Activated gamma-delta T cell treated with anti-CD3 and anti-CD28 coated beads, Interleukin-2, amount 50 U/mL, for 16 hours (primary cell): ENCODE measurements around the gene LRP5.
"Not testable (repeated sequence)": the region's sequence is repeated elsewhere in the genome, so short reads cannot be mapped to it uniquely, and the experiment has no call there.

Experiments
- DNase-seq: peaks from one replicate; pipeline ENCODE4 v3.0.0-alpha.2; 2020; ENCODE audit warnings: low read depth

LRP5 gene

DNA sequence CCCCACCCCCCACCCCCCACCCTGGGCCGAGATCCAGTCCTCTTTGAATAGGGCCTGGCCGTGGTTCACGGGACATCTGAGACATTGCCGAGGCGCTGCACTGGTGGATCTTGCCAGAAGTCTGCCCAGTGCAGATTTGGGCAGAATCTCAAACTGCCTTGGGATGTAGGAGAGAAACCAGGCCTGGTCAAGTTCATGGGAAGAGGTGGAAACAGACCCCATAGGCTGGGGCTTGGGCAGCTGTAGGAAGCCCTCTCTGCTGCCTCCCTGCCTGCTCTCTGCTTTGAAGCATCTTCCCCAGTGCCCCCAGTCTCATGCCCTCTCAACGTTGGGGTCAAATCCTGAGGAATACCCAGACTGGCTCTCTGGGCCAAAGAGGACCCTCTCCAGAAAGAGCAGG, 132.2 kb downstream of the LRP5 start:
- no peak for DNase-seq

DNA sequence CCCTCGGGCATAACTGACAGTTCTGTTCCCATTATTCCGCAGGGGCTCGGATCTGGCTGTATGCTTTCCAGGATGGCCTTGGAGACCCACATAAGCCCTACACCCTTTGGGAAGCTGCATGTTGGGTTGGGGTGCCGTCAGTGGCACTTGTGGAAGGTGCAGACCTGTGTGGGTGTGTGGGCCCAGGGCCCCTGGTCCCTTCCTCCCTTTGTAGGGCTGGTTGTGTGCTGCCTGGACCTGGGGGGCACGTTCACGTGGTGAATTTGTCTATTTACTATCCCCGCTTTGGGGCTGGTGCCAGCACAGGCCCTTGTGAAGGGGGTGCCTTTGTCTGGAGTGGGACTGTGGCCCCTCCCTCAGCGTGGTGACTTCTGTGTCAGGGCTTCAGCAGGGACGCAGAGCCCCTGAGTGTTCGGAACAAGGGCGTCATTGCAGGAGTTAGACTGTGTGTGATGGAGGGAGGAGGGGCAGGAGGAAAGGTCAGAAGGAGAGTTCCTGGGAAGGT, 133.2 kb downstream of the LRP5 start:
- DNase-seq: no peak

DNA sequence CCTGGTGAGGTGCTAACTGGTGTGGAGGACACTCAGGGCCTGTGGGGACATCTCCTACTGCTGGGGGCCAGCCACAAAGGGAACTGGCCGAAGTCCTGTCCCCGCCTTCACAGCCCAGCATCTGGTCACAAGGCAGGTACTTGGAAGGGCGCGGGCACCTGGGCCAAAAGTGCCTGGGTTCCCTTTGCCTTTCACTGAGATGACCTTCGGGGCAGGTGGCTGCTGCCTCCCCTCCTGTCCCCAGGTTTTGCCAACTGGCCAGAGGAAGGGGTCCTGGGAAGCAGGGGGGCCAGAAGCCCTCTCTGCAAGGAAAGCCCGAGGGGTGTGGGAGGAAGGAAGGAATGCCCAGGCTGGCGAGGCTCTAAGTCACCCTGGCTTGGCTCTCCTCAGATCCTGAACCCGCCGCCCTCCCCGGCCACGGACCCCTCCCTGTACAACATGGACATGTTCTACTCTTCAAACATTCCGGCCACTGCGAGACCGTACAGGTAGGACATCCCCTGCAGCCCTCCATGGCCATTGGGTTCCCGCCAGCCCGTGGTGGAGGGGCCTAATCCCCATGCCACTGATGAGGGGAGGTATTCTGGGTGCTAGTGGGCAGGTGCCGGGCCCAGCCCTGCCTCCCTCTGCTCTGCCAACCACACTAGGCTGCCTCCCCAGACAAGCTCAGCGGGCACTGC, 133.8 kb downstream of the LRP5 start:
- no peak for DNase-seq

DNA sequence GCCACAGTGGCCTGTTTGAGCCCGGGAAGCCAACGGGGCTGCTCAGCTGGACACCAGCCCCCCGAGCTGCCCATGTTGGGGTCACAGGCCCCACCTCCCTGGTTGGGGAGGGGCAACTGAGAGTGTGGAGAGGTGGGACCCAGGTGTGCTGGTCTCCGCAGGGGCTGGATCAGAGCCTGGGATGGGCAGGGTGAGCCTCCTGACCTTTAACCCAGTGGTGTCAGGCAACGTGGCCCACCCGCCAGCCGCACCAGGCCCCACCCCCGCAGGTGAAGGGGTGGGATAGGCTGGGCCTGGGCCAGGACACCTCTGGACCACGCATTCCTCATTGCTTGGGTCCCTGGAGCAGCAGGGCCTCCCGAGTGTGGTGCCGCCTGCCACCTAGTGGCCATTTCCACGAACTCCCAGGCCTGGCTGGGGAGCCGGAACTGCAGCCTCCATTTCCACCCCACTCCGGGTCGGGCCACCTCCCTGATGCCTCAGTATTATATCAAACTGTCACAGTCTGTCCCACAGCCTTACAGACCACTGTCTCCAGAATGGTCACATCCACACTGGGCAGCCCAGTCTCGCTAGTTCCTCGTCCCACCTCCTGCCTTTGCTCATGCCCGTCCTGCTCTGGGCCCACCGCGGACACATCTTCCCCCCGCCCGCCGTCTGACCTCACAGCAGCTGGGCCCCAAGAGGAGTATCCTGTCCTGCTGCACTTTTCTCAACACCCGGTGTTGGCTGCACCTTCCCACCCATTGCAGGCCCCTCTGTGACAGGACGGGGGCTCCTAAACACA, 134.8 kb downstream of the LRP5 start:
- DNase-seq: peak; percentile 57

DNA sequence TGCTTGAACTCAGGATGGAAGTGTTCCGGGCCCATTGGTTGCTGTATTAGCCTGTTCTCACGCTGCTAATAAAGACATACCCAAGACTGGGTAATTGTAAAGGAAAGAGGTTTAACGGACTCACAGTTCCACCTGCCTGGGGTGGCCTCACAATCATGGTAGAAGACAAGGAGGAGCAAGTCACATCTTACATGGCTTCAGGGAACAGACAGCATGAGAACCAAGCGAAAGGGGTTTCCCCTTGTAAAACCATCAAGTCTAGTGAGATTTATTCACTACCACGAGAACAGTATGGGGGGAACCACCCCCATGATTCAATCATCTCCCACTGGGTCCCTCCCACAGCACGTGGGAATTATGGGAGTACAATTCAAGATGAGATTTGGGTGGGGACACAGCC, 135.5 kb downstream of the LRP5 start:
- DNase-seq: not testable (repeated sequence)

DNA sequence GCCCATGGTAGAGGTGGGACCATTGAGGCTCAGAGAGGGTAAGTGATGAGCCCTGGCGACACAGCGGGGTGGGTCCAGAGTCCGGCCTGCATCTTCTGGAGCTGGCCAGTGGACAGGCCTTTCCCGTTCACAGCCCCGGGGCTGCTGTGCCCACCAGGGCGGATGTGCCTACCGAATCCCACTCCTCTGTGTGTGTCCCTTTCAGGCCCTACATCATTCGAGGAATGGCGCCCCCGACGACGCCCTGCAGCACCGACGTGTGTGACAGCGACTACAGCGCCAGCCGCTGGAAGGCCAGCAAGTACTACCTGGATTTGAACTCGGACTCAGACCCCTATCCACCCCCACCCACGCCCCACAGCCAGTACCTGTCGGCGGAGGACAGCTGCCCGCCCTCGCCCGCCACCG, 136.2 kb downstream of the LRP5 start:
- DNase-seq: no peak

DNA sequence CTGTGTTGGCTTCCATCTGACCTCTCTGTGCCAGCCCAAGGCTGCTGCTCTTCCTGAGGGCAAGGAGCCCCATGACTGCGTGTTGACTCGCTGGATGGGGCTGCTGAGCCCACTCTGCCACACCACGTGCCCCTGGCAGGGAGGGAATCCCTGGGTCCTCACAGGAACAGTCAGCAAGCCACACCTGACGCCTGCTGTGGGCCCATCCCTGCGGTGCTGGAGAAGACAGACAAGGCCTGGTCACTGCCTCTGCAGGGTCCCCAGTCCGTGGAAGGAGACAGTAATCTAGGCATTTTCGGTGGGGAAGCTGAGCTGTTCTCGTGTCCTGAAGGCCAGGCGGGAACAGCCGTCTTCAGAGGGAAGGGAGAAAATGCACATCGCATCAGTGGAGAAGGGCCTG, 137.6 kb downstream of the LRP5 start:
- no peak for DNase-seq

DNA sequence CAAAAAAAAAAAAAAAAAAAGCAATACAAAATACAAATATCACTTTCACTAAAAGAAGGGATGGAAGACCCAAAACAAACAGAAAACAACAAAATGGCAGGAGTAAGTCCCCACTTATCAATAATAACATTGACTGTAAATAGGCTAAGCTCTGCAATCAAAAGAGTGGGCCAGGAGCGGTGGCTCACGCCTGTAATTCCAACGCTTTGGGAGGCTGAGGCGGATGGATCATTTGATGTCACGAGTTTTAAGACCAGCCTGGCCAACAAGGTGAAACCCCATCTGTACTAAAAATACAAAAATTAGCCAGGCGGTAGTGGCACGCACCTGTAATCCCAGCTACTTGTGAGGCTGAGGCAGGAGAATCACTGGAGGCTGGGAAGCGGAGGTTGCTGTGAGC, 138.3 kb downstream of the LRP5 start:
- no peak for DNase-seq

DNA sequence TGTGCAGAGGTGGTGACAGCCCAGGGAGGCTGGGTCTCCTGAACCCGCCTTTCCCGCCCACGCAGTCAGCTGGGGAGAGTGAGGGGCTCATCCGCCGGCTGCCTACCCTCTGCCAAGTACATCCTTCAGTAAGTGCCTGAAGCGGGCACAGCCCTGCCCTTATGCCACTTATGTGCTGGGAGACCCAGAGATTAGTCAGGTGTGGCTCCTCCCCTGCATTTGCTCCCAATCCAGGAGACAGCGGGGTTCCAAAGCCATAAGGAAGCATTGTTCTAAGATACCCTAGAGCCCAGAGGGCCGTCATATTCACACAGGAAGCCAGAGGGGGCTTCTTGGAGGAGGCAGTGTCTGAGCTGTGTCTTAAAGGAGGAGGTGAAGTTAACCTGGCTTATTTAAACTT, 142.4 kb downstream of the LRP5 start:
- no peak for DNase-seq

DNA sequence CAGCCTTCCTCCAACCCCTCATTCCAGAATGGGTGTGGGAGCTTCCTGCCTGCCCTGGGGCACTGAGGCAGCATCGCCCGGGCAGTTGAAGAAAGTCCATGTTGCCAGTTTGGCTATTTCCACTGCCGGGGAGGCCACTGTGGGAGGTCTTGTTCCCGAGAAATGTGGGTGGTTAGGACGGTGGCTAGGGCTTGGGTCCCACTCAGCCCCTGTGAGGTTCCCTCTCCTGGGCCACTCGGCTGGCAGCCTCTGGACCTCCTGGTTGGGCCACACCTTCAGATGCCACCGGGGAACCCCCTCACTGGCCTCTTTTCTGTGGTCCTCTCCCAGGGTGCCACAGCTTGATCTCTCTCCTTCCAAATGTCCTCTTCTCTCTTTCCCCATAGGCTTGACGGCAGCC, 143.1 kb downstream of the LRP5 start:
- DNase-seq: no peak

DNA sequence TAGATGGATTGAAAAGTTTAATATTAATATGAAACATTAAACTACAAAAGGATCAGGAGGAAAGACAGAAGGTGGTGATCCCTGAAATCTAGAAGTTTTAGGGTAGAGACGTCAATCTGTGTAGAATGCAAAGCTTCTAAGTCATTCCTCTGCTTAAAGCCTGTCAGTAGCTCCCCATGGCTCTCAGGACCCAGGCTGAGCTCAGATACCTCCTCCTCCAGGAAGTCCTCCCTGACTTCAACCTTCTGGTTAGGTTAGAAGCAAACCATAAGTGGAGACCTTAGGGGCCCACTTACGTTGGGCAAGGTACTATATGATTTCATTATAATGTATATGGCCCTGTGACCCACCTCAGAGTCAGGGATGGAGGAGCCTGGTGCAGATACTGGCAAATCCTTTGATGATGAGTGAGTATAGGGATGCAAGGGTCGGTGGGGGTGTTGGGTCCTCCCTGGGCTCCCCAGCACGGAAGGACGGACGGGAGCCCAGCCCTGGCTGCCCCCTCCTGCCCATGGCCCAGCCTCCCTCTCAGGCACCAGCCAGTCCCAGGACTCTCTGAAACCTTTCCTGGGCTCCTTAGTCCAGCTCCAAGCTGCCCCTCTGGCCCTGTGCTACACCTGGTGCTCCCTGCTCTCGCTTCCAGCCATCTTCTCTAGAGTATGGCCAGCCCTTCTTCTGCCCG, 145.0 kb downstream of the LRP5 start:
- no peak for DNase-seq

DNA sequence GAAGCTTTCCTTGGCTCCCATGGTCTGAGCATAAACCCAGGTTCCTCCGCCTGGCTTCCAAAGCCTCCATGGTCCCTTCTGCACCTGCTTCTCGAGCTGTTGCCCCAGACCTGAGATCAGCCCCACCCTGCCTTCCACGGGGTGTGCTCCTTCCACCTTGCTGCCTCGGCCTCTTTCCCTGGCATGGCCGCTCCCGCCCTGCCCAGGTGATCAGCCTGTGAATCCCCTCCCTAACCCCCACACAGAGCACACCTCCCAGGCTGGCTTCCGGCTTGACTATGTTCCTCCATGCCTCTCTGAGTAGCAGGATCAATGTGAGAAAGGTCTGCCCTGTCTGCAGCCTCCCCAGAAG, 145.5 kb downstream of the LRP5 start:
- DNase-seq: no peak

DNA sequence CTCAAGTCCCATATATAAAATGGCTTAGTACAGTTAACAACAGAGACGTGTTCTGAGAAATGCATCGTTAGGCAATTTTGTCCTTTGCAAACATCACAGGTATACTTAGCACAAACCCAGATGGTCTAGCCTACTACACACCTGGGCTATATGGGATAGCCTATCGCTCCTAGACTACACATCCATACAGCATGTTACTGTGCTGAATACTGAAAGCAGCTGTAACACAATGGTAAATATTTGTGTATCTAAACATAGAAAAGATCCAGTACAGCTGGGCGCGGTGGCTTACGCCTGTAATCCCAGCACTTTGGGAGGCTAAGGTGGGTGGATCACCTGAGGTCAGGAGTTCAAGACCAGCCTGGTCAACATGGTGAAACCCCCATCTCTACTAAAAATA, 145.9 kb downstream of the LRP5 start:
- not testable (repeated sequence) for DNase-seq

DNA sequence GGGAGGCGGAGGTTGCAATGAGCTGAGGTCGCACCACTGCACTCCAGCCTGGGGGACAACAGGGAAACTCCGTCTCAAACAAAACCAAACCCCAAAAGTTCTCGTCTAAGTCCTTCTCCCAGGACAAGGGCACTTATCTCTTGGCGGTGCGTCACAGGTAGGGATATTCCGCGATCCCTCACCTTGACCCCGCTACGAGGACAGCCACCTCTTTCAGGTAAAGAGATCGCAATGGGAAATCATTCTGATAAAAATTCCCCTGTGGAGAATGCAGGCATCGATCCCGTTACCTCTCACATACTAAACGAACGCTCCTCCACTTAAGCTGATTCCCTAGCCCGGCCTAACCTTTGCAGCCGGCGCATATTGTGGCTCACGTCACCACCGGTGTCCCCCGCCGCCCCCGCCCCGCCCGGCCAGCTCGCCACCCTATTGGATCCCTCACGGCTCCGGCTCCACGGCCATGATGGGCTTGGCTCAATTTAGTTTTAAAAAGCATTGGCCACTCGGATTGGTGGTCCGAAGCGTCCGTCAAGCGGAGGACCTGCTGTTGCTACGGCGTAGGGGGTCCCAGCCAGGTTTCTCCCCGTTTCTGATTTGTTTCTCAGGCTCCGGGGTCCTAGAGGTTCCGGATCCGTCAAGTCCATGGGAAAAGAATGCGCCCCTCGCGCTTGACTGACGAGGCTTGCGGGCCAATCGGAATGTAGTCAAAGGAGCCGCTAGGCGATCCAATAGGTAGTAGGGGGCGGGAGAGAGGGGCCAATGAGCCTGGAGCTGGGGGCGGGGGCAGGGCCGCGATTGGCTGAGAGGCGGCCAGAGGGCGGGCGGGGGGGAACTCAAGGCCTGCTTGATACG, 147.7 kb downstream of the LRP5 start:
- peak; percentile 92 for DNase-seq

DNA sequence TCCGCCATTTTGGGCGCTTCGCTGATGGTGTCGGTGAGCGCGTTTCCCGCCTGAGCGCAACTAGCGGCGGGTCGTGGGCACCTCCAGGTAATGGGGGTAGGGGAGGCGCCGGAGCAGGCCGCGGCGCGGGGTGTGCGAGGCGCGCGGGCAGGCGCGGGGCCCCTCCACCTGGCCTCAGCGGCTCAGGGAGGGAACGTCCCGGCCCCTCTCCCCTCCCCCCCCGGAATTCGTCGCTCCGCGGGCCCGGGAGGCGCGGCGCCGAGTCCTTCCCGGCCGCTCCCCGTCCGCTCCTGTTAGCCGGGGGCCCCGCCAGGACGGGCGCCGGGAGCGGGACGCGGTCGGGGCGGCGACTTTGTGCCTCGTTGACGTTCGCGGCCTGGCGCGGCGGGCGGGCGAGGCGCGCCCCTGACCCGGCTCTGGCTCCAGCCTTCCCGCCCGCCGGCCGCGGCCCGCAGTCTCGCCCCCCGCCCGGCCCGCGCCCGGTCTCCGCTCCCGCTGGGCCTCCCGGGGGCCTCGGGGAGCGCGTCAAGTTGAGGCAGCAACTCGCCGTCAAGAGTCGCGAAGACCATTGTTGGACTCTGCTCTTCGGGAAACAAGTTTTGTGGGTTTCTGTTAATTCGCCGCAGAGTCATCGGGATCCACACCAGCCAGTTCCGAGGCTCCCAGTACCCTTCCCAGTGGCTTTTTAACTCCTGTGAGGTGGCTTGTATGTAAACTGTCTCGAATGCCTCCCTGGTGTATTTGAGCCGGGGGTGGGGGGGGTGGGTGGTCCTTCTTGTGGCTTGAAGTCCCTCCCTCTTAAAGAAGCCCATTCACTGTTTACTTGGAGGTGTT, 148.6 kb downstream of the LRP5 start, which contains the start of gene PPP6R3:
Gene PPP6R3, plus strand, starts transcription at position 12 of the 834 bp plus-strand sequence. CDS start 76,913 bp downstream, outside the sequence.
- no peak for DNase-seq

DNA sequence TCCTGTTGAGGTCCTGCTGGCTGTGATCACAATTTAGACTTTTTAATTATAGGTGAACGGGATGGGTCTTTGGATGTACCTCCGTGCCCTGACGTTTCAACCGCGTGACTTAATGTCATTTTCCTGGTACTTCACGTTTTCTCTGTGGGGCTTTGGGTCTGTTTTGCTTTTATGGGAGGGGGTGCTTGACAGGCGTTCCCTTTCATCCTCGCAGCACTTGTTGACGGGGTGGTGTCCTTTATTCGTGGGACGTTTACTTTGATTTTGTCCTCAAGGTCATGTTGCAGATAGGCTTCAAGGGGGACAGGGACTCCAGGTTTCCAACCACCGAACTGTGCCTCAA, 149.2 kb downstream of the LRP5 start:
- no peak for DNase-seq

DNA sequence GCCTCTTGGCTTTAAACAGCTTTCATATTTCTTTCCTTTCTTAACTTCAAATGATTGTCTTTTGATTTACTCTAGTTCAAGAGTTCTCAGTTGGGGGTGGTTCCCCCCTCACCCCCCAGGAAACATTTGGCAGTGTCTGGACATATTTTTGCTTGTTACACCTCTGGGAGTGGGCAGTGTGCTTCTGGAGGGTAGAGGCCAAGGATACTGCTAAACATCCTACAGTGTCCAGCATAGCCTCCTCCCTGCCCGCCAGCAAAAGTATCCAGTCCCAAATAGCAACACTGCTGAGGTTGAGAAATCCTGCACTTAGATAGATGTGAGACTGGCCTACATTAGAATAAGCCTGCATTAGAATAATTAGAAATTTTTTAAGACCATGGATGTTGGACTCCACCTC, 151.3 kb downstream of the LRP5 start:
- no peak for DNase-seq

DNA sequence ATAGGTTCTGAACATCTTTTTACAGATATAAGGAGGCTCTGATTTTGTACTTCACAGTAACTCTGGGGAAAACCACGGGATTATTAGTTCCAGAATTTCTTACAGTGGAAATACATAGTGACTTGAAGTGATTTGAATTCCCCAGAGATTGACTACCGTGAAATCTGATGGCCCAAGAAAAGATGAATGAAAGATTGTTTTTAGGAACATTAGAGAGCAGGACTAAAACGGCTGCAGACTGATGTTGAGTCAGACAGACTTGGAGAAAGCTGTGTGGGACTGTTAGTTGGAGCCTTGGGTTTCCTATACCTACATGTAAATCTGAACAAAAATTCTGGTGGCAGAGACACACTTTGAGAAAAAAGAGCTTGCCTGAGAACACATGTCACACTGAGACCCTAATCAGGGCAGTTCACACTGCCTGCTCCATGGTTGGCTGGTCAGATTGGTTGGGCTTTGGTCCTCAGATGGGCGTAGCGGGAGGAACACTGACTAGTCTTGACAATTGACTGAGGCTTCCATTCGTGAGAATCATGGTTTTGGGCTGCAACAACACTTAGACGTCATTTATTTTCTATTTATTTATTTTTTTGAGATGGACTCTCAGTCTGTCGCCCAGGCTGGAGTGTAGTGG, 154.9 kb downstream of the LRP5 start:
- no peak for DNase-seq

DNA sequence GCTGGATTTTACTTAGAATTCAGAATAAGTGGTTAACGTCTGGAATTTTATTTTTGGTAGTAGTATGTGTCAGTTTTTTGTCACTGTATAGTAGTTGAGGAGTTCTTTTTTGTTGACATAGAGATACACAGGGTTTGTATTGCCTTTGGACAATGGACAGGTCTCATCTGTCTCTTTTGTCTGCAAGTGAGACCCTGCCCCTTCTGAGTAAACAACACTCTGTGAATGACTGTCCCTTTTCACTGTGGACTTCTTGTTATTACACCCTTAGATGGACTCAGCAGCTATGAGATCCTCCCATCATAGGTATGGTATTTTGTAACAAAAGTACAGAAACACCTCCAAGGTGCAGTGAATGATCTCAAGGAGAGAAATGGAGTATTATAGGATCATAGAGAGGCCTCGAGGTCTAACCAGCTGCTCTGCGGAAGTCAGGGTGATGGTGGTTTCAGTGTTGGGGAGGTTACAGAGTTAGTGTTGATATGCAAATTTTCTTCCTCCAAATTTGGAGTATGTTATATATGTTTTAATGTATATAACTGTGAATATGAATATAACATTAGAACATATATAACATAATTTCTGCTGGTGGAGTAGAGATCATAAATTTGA, 155.9 kb downstream of the LRP5 start:
- no peak for DNase-seq

DNA sequence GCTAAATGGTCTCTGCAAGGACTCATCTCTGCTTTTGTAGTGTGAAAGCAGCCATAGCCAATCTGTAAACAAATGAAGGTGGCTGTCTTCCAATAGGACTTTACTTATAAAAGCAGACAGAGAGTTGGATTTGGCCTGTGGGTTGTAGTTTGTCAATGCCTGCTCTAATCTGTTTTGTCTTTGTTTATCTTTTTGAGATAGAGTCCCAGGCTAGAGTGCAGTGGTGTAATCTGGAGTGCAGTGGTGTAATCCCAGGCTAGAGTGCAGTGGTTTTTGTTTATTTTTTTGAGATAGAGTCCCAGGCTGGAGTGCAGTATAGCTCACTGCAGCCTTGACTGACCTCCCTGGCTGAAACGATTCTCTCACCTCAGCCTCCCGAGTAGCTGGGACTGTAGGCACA, 156.7 kb downstream of the LRP5 start:
- no peak for DNase-seq
